ENCODE data around the gene CHPF.

CHPF gene

DNA sequence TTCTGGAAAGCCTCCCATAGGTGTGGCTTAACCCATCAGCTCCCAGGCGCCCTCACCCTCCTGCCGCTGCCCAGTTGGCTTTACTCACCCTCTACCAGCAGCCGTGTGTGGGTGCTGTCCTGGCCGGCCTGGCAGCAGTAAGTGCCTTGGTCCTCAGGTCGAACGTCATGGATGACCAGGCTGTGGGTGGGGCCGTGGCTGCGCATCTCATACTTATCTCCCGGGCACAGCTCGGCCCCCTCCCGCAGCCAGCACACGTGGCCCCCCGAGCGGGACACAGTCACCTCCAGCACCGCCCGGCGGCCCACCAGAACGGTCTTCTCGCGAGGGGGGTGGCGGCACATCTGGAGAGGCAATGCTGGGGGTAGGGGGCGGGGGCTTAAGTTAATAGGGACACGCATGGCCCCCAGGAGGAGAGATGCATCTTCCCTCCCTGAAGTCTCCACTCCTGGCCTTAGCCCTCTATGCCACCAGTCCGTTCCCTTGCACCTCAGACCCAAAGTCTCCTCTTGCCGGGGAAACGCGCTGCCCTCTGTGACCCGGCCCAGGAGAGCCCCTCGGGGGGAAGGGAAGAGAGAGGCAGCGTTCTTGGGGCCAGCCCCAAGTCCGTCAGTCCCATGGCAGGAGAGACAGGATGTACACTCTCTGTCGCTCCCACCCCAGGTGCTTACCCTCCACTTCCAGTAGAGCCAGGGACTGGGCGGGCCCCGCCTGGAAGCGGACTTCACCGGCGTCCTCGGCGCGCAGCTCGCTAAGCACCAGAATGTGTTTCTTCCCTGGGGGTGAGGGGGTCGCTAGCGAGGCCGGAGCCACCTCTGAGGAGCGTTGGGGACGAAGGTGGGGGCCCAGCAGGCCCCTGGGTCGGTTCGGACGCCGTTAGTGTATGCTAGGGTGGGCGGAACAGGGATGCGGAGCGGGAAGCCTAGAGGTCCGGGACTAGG is 8.1 kb upstream of the CHPF start:
- H3K4me3 ChIP-seq (replicated peaks; ENCODE audit: low read depth, low read length), result peak overlapping the region; percentile 59
- TF ChIP-seq, protein P1, sequence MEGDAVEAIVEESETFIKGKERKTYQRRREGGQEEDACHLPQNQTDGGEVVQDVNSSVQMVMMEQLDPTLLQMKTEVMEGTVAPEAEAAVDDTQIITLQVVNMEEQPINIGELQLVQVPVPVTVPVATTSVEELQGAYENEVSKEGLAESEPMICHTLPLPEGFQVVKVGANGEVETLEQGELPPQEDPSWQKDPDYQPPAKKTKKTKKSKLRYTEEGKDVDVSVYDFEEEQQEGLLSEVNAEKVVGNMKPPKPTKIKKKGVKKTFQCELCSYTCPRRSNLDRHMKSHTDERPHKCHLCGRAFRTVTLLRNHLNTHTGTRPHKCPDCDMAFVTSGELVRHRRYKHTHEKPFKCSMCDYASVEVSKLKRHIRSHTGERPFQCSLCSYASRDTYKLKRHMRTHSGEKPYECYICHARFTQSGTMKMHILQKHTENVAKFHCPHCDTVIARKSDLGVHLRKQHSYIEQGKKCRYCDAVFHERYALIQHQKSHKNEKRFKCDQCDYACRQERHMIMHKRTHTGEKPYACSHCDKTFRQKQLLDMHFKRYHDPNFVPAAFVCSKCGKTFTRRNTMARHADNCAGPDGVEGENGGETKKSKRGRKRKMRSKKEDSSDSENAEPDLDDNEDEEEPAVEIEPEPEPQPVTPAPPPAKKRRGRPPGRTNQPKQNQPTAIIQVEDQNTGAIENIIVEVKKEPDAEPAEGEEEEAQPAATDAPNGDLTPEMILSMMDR (IDR thresholded peaks at IDR 0.05; ENCODE audit: insufficient read depth, low read length, poor library complexity, severe bottlenecking), result no peak
- H3K36me3 ChIP-seq (ENCODE audit: control insufficient read depth, insufficient read depth, low read length), result no peaks in the 10 kb centered on the region
- DNase-seq (ENCODE audit: extremely low read depth, insufficient read length), result peak; percentile 36
- peaks cover 2% of the 10 kb centered on the region for H3K27me3 ChIP-seq (replicated peaks; ENCODE audit: control insufficient read depth, insufficient read depth, low read length)

DNA sequence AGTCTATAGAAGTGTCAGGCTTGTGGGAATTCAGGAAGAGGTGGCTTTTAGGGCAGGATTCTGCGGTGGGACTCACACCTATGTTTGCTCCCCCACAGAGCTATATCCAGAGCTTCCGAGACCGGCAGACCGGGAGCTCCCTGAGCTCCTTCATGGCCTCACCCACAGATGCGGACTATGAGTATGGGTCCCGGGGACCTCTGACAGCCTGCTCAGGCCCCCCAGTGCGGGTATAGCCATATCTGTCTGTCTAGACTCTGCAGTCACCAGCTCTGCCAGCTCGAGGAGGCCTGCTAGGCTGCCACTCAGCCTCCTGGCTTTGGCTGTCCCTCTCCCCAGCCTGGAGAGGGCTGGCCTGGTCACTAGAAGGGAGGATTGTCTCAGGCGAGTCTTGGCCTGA is 6.0 kb upstream of the CHPF start:
- H3K36me3 ChIP-seq (ENCODE audit: control insufficient read depth, insufficient read depth, low read length), result no peaks in the 10 kb centered on the region
- TF ChIP-seq, protein P1 (IDR thresholded peaks at IDR 0.05; ENCODE audit: insufficient read depth, low read length, poor library complexity, severe bottlenecking), result no peak
- no peak for DNase-seq (ENCODE audit: extremely low read depth, insufficient read length)
- peaks cover 2% of the 10 kb centered on the region for H3K27me3 ChIP-seq (replicated peaks; ENCODE audit: control insufficient read depth, insufficient read depth, low read length)
- no peak overlapping the region for H3K4me3 ChIP-seq (replicated peaks; ENCODE audit: low read depth, low read length)

DNA sequence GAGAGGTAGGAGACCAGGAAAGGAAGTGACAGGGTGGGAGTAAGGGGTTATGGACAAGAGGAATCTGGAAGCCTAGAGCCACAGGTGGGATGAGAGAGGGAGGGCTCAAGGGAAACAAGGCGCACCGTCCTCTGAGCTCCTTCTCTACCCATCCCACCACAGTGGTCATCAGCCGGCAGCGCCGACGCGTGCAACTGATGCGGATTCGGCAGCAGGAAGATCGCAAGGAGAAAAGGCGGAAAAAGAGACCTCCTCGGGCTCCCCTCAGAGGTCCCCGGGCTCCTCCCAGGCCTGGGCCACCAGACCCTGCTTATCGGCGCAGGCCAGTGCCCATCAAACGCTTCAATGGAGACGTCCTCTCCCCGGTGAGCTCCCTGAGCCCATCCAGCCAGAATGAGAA is 5.4 kb upstream of the CHPF start:
- Histone ChIP-seq H3K27me3 (replicated peaks; ENCODE audit: control insufficient read depth, insufficient read depth, low read length) (peaks cover 2% of the 10 kb centered on the region), H3K36me3 (ENCODE audit: control insufficient read depth, insufficient read depth, low read length) (no peaks in the 10 kb centered on the region)
- TF ChIP-seq, protein P1 (IDR thresholded peaks at IDR 0.05; ENCODE audit: insufficient read depth, low read length, poor library complexity, severe bottlenecking), result no peak

DNA sequence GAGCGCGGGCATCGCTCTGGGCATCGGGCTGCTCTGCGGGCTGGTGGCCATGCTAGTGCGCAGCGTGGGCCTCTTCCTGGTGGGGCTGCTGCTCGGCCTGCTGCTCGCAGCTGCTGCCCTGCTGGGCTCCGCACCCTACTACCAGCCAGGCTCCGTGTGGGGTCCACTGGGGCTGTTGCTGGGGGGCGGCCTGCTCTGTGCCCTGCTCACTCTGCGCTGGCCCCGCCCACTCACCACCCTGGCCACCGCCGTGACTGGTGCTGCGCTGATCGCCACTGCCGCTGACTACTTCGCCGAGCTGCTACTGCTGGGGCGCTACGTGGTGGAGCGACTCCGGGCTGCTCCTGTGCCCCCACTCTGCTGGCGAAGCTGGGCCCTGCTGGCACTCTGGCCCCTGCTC is 4.0 kb upstream of the CHPF start:
- Histone ChIP-seq H3K4me3 (replicated peaks; ENCODE audit: low read depth, low read length) (no peak overlapping the region), H3K36me3 (ENCODE audit: control insufficient read depth, insufficient read depth, low read length) (no peaks in the 10 kb centered on the region), H3K27me3 (replicated peaks; ENCODE audit: control insufficient read depth, insufficient read depth, low read length) (peaks cover 2% of the 10 kb centered on the region)
- DNase-seq (ENCODE audit: extremely low read depth, insufficient read length), result no peak
- TF ChIP-seq, protein P1 (IDR thresholded peaks at IDR 0.05; ENCODE audit: insufficient read depth, low read length, poor library complexity, severe bottlenecking), result no peak

More for the DNA sequence above, 5.4 kb upstream of the CHPF start:
- no peak overlapping the region for H3K4me3 ChIP-seq (replicated peaks; ENCODE audit: low read depth, low read length)
- DNase-seq (ENCODE audit: extremely low read depth, insufficient read length), result no peak

DNA sequence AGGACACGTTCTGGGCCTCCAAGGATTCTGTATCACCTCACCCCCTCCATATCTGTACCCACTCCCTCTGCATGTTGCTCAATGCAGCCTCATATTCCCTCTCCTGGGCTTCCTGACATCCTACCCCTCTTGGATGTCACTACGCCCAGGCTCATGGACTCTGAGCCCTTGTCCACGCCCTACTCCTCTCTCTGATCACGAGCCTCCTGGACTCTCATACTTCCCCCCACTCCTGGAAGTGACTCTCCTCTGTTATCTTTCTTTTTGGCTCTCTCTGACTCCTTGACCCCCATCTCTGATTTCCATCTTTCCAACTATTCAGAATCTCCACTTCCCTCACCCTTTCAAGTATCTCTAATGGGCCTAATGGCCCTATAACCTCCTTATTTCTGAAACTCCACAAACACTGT is 2.3 kb upstream of the CHPF start:
- Histone ChIP-seq H3K27me3 (replicated peaks; ENCODE audit: control insufficient read depth, insufficient read depth, low read length) (no peaks in the 10 kb centered on the region), H3K36me3 (ENCODE audit: control insufficient read depth, insufficient read depth, low read length) (peaks cover 5% of the 10 kb centered on the region), H3K4me3 (replicated peaks; ENCODE audit: low read depth, low read length) (no peak overlapping the region)
- TF ChIP-seq, protein P1 (IDR thresholded peaks at IDR 0.05; ENCODE audit: insufficient read depth, low read length, poor library complexity, severe bottlenecking), result no peak
- no peak for DNase-seq (ENCODE audit: extremely low read depth, insufficient read length)
